K562 (cell line): ENCODE data around the gene LAG3. TPM values are rescaled to one million over a fixed set of nuclear protein-coding genes. Genes with fewer than 3 reads are reported as not detected.
A peak's percentile ranks its signal among the peaks of the same experiment; 100 is the strongest.

Experiments used
- ATAC-seq: fragments of 200-7000 bp; cut with Tn5 transposase; 3 replicates; pipeline ENCODE4 v1.9.1; 2020; ENCODE audit warnings: moderate library complexity
- BruUV-seq: library from RNA; stranded (reverse); fragments of 400-500 nt; replicated peaks from 2 replicates; lab custom pipeline; 2021; lab: Mats Ljungman, UMichigan
- CTCF ChIA-PET: fragments of 300-600 bp; formaldehyde crosslinking; extraction: SDS; loops from one replicate; lab custom pipeline; 2021; ENCODE audit warnings: low intra/inter-chr PET ratio; lab: Yijun Ruan, JAX
- POLR2A ChIA-PET: fragments of 300-600, 350-650 bp; sonication (Branson Sonifier 250); formaldehyde crosslinking; extraction: SDS; loops from one replicate; lab custom pipeline; 2021; ENCODE audit warnings: antibody characterized with exemption, inconsistent platforms; lab: Yijun Ruan, JAX
- DNase-seq, 4 experiments: peaks; one replicate each; pipeline versions ENCODE4 v3.0.0 to v3.0.0-alpha.2; 2011 to 2018; ENCODE audit warnings: low spot score in 3 of 4, mixed read lengths in 3 of 4; ENCODE audit errors: extremely low read depth in 1 of 4
- FAIRE-seq: peaks from 2 replicates; lab custom pipeline; 2011; peaks lifted over from hg19 to GRCh38; lab: Jason Lieb, UNC
- H2AFZ ChIP-seq: 2 replicates; pipeline ENCODE4 v1.6.0; 2011; ENCODE audit warnings: low read depth, low read length, control low read depth, inconsistent platforms
- H3K27ac ChIP-seq: fragments of 200-600 bp; 3 replicates; pipeline ENCODE4 v1.8.0; 2011; ENCODE audit warnings: low read depth, mild to moderate bottlenecking, control low read depth, inconsistent platforms, low read length, moderate library complexity, mixed read lengths; ENCODE audit errors: extremely low read depth
- H3K27me3 ChIP-seq, 2 experiments: fragments of 300-600 bp in 1 of 2; 2 replicates in 1 of 2; 3 replicates in 1 of 2; pipeline versions ENCODE4 v1.6.0 to v1.8.0; 2011; ENCODE audit warnings: inconsistent platforms in 2 of 2, low read length in 2 of 2, mild to moderate bottlenecking in 1 of 2, mixed read lengths in 1 of 2, moderate library complexity in 1 of 2; ENCODE audit not compliant: control insufficient read depth in 2 of 2, insufficient read depth in 2 of 2
- H3K36me3 ChIP-seq: fragments of 300-600 bp; 3 replicates; pipeline ENCODE4 v1.8.0; 2011; ENCODE audit warnings: mild to moderate bottlenecking, low read length, inconsistent platforms; ENCODE audit not compliant: control insufficient read depth, insufficient read depth
- H3K4me1 ChIP-seq, 2 experiments: fragments of 200-600 bp in 1 of 2; replicated peaks in 1 of 2; 2 replicates in 1 of 2; 3 replicates in 1 of 2; pipeline versions ENCODE4 v1.5.1 to v1.8.0; 2011; ENCODE audit warnings: inconsistent platforms in 2 of 2, low read length in 2 of 2, mild to moderate bottlenecking in 1 of 2, mixed read lengths in 1 of 2, moderate library complexity in 1 of 2; ENCODE audit not compliant: control insufficient read depth in 2 of 2, insufficient read depth in 2 of 2
- H3K4me2 ChIP-seq: 2 replicates; pipeline ENCODE4 v1.6.1; 2011; ENCODE audit warnings: low read length, control low read depth, inconsistent platforms, mixed read lengths; ENCODE audit not compliant: insufficient read depth
- H3K4me3 ChIP-seq: fragments of 200-600 bp; sonication (generic), shearing (Covaris generic); 2 replicates; pipeline ENCODE4 v1.5.1; 2016; ENCODE audit warnings: control low read depth, inconsistent platforms
- H3K79me2 ChIP-seq: fragments of 200-600 bp; 3 replicates; pipeline ENCODE4 v1.8.0; 2011; ENCODE audit warnings: low read length, inconsistent platforms; ENCODE audit not compliant: control insufficient read depth, insufficient read depth
- H3K9ac ChIP-seq, 2 experiments: 2 replicates each; pipeline versions ENCODE4 v1.6.0 to v1.6.1; 2011; ENCODE audit warnings: low read depth in 2 of 2, low read length in 2 of 2, control low read depth in 1 of 2, inconsistent platforms in 1 of 2, mild to moderate bottlenecking in 1 of 2, mixed read lengths in 1 of 2; ENCODE audit not compliant: insufficient read depth in 1 of 2
- H3K9me1 ChIP-seq: one replicate; pipeline ENCODE4 v1.6.0; 2011; ENCODE audit warnings: inconsistent platforms, mild to moderate bottlenecking, low read length, moderate library complexity; ENCODE audit not compliant: control insufficient read depth, insufficient read depth
- H3K9me3 ChIP-seq: replicated peaks from 2 replicates; pipeline ENCODE4 v1.5.1; 2011; ENCODE audit warnings: low read depth, low read length, inconsistent platforms; ENCODE audit not compliant: control insufficient read depth, insufficient read depth
- H4K20me1 ChIP-seq: replicated peaks from 2 replicates; pipeline ENCODE4 v1.6.1; 2011; ENCODE audit warnings: low read length, inconsistent platforms, mixed read lengths; ENCODE audit not compliant: control insufficient read depth, insufficient read depth
- POLR2G ChIP-seq: fragments of 200-400 bp; formaldehyde crosslinking; IDR thresholded peaks from 2 replicates; pipeline ENCODE4 v1.6.1; 2017; ENCODE audit warnings: low read depth, mild to moderate bottlenecking, antibody characterized with exemption, low read length, moderate library complexity
- PRDM10 ChIP-seq: fragments of 450-650 bp; IDR thresholded peaks from 2 replicates; pipeline ENCODE4 v1.6.1; 2018; ENCODE audit not compliant: partially characterized antibody
- ZNF24 ChIP-seq: fragments of 450-650 bp; IDR thresholded peaks from 2 replicates; pipeline ENCODE4 v1.6.1; 2016
- WGBS: fragments of 100-300 bp; shearing (Covaris generic); methylation state at CpG from one replicate; pipeline ENCODE4 v1.1.6; 2016; ENCODE audit warnings: low coverage, mixed read lengths; ENCODE audit not compliant: insufficient coverage; ENCODE audit errors: missing lambda C conversion rate; 5-methylcytosine and 5-hydroxymethylcytosine counted together
- in situ Hi-C: fragments of 300-500 bp; cut with MboI; formaldehyde crosslinking; loops from 4 replicates; pipeline ENCODE4 v1.15.0; 2018; ENCODE audit warnings: inconsistent platforms, mixed read lengths
- intact Hi-C: fragments of 100-400 bp; cut with micrococcal nuclease; formaldehyde crosslinking; loops from 2 replicates; pipeline ENCODE4 v1.14.2; 2022
- polyA plus RNA-seq, 8 experiments: library from polyadenylated mRNA; depleted of rRNA in 4 of 8; stranded (reverse) in 5 of 8; unstranded in 3 of 8; fragments of >200 nt; fragmentation: Nextera tagmentation in 2 of 8; fragmentation: Illumina TruSeq in 1 of 8; extraction: Ambion mirVana in 2 of 8; extraction: Trizol in 1 of 8; gene quantifications; 2 replicates each; pipeline versions ENCODE4 v1.2.1 to v1.2.3, GENCODE V29; 2011 to 2014; ENCODE audit warnings: inconsistent platforms in 1 of 8, missing spikeins in 1 of 8
- total RNA-seq, 7 experiments: library from RNA; depleted of rRNA in 6 of 7; stranded (reverse); fragments of >200 nt in 6 of 7; fragmentation: Illumina TruSeq in 2 of 7; extraction: Trizol in 2 of 7; gene quantifications; 2 replicates each; pipeline versions ENCODE4 v1.2.1 to v1.2.3, GENCODE V29; 2011 to 2021; ENCODE audit warnings: low replicate concordance in 1 of 7

Gene LAG3
- total and polyA plus RNA-seq, 9 of the 15 experiments (the other 6 are each of a cell fraction or from before 2014, with no cell fraction given) = 0.07 to 0.66 (median 0.09) TPM; not detected in 1

GRCh38 chr12:6768990-6769389 is 3.3 kb upstream of the LAG3 start:
- ChIA-PET POLR2A (interaction anchor here (0.6 to 1.0 kb wide), 4 partner anchors 14 to 276 kb away, joined by 3 to 4 read pairs (median 4); partner anchors contain the start of gene MRPL51), CTCF (no interaction called here)
- H3K4me3 ChIP-seq = peak overlapping the region; percentile 80; the same call in 1 of the 2 replicates
- H3K27ac ChIP-seq = peak overlapping the region; percentile 89; the same call in 2 of the 3 replicates
- no peaks in the 10 kb centered on the region for H3K9me1 ChIP-seq
- H3K27me3 ChIP-seq = no peaks in the 10 kb centered on the region; a peak in 1 of 5 replicates
- H3K79me2 ChIP-seq = peaks cover 27% of the 10 kb centered on the region
- intact Hi-C loops = loop anchor here (1.0 kb wide), 1 partner anchor 16 kb away; the partner anchor contains the start of gene MLF2
- peak overlapping the region; percentile 98 for H3K4me2 ChIP-seq
- BruUV-seq = no TSS peak
- H2AFZ ChIP-seq = no peak overlapping the region
- in situ Hi-C loops = no loop called here
- peaks cover 32% of the 10 kb centered on the region; the same call in 2 of the 3 replicates for H3K36me3 ChIP-seq
- no peak for TF ChIP-seq POLR2G
- no peak for TF ChIP-seq ZNF24
- TF ChIP-seq PRDM10 = peak; percentile 48
- 100% methylated on average over 1 of the region's 6 CpGs for WGBS
- FAIRE-seq = peak; percentile 55
- H3K9me3 ChIP-seq = no peaks in the 10 kb centered on the region
- peak in 2 of 4 experiments; percentile 36 to 57 for DNase-seq
- H3K4me1 ChIP-seq = peaks cover 18 to 44% of the 10 kb centered on the region in 2 experiments; a peak in 4 of 5 replicates
- peak overlapping the region in 1 of 2 experiments; percentile 94; a peak in 1 of 4 replicates for H3K9ac ChIP-seq
- H4K20me1 ChIP-seq = no peaks in the 10 kb centered on the region
- ATAC-seq = 0 out of 3 replicates have a peak, but pooled peaks have one; percentile 8
